ENCODE measurements around the gene ZFP2.

Gene ZFP2

DNA sequence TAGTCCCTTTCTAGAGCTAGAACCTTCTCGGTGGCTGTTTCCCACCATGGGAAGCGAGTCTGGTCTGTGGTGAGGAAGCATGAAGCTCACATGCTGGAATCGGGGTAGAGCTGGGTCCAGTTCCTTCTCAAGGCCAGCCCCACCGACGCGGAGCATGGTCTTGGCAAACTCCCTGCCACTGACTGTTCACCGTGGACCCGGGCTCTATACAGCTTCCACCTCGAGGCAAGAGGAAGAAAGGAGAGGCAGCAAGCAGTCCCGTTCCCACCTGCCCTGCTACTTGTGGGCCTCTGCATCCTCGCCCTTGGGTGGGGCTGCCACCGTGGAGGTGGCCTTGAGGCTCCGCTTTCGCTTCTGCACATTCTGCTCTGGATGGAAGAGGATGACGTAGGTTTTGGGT is 85.7 kb downstream of the ZFP2 start:
- no peak for DNase-seq (ENCODE audit: low read depth in 2 of 2)

All from stimulated activated CD4-positive, alpha-beta T cell treated with anti-CD3 and anti-CD28 coated beads, Interleukin-12 subunit alpha, Interleukin-12 subunit beta, amount 100 ng/mL, for 24 hours (primary cell).